B cell (primary cell): ENCODE data around the gene SSUH2. TPM values are rescaled to one million over a fixed set of nuclear protein-coding genes. Genes with fewer than 3 reads are reported as not detected.

ENCODE experiments used
- ATAC-seq: fragments of 200-7000 bp; cut with Tn5 transposase; one replicate; pipeline ENCODE4 v1.10.0; 2021; ENCODE audit warnings: low read depth, mild to moderate bottlenecking, moderate number of reproducible peaks, moderate library complexity
- CTCF ChIA-PET: fragments of 350-600 bp; sonication (Branson Sonifier 250); formaldehyde crosslinking; loops from one replicate; lab custom pipeline; 2021; ENCODE audit warnings: antibody characterized with exemption, inconsistent platforms; lab: Charles Lee
- POLR2A ChIA-PET: fragments of 350-600 bp; sonication (Branson Sonifier 250); formaldehyde crosslinking; loops from one replicate; lab custom pipeline; 2021; ENCODE audit warnings: antibody characterized with exemption; lab: Charles Lee
- DNase-seq: peaks from one replicate; pipeline ENCODE4 v3.0.0; 2013
- H2AFZ ChIP-seq: 2 replicates; pipeline ENCODE4 v1.6.1; 2012; ENCODE audit warnings: mild to moderate bottlenecking, low read depth, low read length; ENCODE audit not compliant: insufficient read depth, poor library complexity, severe bottlenecking
- H3K27ac ChIP-seq, 2 donors: 1 replicate in 1 of 2; 2 replicates in 1 of 2; pipeline ENCODE4 v1.5.1; 2012 to 2013; ENCODE audit warnings: low read length in 2 of 2, mild to moderate bottlenecking in 2 of 2, moderate library complexity in 1 of 2
- H3K27me3 ChIP-seq, 4 experiments: fragments of 200-600 bp in 1 of 4; sonication (generic) in 1 of 4; replicated peaks in 1 of 4; 1 replicate in 2 of 4; 2 replicates in 2 of 4; pipeline versions ENCODE4 v1.6.1 to v1.7.0; 2013 to 2016; ENCODE audit warnings: low read length in 3 of 4, mild to moderate bottlenecking in 2 of 4, mixed read lengths in 1 of 4, moderate library complexity in 1 of 4; ENCODE audit not compliant: insufficient read depth in 4 of 4, control insufficient read depth in 3 of 4; ENCODE audit errors: control extremely low read depth in 1 of 4
- H3K36me3 ChIP-seq, 2 experiments: replicated peaks in 1 of 2; 1 replicate in 1 of 2; 2 replicates in 1 of 2; pipeline versions ENCODE4 v1.6.1 to v1.7.1; 2013; ENCODE audit warnings: low read length in 1 of 2; ENCODE audit not compliant: insufficient read depth in 2 of 2, control insufficient read depth in 1 of 2; ENCODE audit errors: control extremely low read depth in 1 of 2, extremely low read depth in 1 of 2
- H3K4me1 ChIP-seq, 2 donors: fragments of 200-600 bp in 1 of 2; sonication (generic) in 1 of 2; 1 replicate in 1 of 2; 2 replicates in 1 of 2; pipeline versions ENCODE4 v1.5.1 to v1.6.1; 2013 to 2017; ENCODE audit warnings: low read length in 2 of 2; ENCODE audit not compliant: control insufficient read depth in 2 of 2, insufficient read depth in 2 of 2
- H3K4me2 ChIP-seq: replicated peaks from 2 replicates; pipeline ENCODE3; 2012; ENCODE audit warnings: mild to moderate bottlenecking, low read depth, low read length; ENCODE audit not compliant: poor library complexity, severe bottlenecking
- H3K4me3 ChIP-seq, 5 experiments: fragments of 200-600 bp in 1 of 5; sonication (generic) in 1 of 5; 1 replicate in 3 of 5; 2 replicates in 2 of 5; pipeline versions ENCODE4 v1.5.1 to v1.7.0; 2011 to 2016; ENCODE audit warnings: low read length in 4 of 5, mild to moderate bottlenecking in 4 of 5, low read depth in 2 of 5, control low read depth in 1 of 5, moderate library complexity in 1 of 5; ENCODE audit not compliant: insufficient read depth in 1 of 5; ENCODE audit errors: control extremely low read depth in 1 of 5, extremely low read depth in 1 of 5
- H3K79me2 ChIP-seq: fragments of 200-600 bp; sonication (generic); one replicate; pipeline ENCODE4 v1.6.0; 2016; ENCODE audit warnings: low read length; ENCODE audit not compliant: control insufficient read depth, insufficient read depth
- H3K9ac ChIP-seq: fragments of 200-600 bp; sonication (generic); 2 replicates; pipeline ENCODE4 v1.6.1; 2017; ENCODE audit warnings: mild to moderate bottlenecking, low read length, moderate library complexity
- H3K9me3 ChIP-seq, 3 donors: one replicate each; pipeline versions ENCODE4 v1.6.1 to v1.7.1; 2013; ENCODE audit warnings: low read length in 2 of 3; ENCODE audit not compliant: control insufficient read depth in 2 of 3, insufficient read depth in 1 of 3; ENCODE audit errors: control extremely low read depth in 1 of 3
- H4K20me1 ChIP-seq: 2 replicates; pipeline ENCODE4 v1.6.0; 2012; ENCODE audit warnings: mild to moderate bottlenecking, low read length; ENCODE audit not compliant: insufficient read depth, control insufficient read depth, poor library complexity, severe bottlenecking
- H3K27ac Mint-ChIP-seq: one replicate; pipeline ENCODE4 v1.8.0; 2021; ENCODE audit warnings: mixed read lengths
- H3K27me3 Mint-ChIP-seq: one replicate; pipeline ENCODE4 v1.8.0; 2021; ENCODE audit warnings: mixed read lengths
- H3K4me1 Mint-ChIP-seq: one replicate; pipeline ENCODE4 v1.8.0; 2021; ENCODE audit warnings: mixed read lengths
- H3K4me3 Mint-ChIP-seq: one replicate; pipeline ENCODE4 v1.8.0; 2021; ENCODE audit warnings: mixed read lengths
- H3K9me3 Mint-ChIP-seq: one replicate; pipeline ENCODE4 v1.8.0; 2022; ENCODE audit warnings: mixed read lengths; ENCODE audit not compliant: insufficient read depth
- EZH2 ChIP-seq: IDR thresholded peaks from 2 replicates; pipeline ENCODE4 v1.6.1; 2012; ENCODE audit warnings: borderline replicate concordance, low read depth, mild to moderate bottlenecking, moderate library complexity, low read length; ENCODE audit not compliant: insufficient read depth, poor library complexity, severe bottlenecking
- WGBS: methylation state at CpG from one replicate; pipeline ENCODE4 v1.1.5; 2013; ENCODE audit warnings: missing lambda C conversion rate; ENCODE audit not compliant: insufficient coverage; 5-methylcytosine and 5-hydroxymethylcytosine counted together
- intact Hi-C: fragments of 100-400 bp; cut with micrococcal nuclease; formaldehyde crosslinking; loops from one replicate; pipeline ENCODE4 v1.10.0; 2022
- polyA plus RNA-seq: library from polyadenylated mRNA; depleted of rRNA; stranded (reverse); fragments of >200 nt; gene quantifications from 2 replicates; pipeline ENCODE4 v1.2.3, GENCODE V29; 2012
- total RNA-seq, 2 donors: library from RNA; stranded (reverse); fragments of 120-200 nt in 1 of 2; gene quantifications; 1 replicate in 1 of 2; 2 replicates in 1 of 2; pipeline versions ENCODE4 v1.2.3 to v1.2.4, GENCODE V29; 2013 to 2022
- TF ChIP-seq, protein P1 (sequence below): fragments of 200-600 bp; IDR thresholded peaks from one replicate; pipeline ENCODE4 v1.8.0; 2022; ENCODE audit warnings: antibody characterized with exemption, mild to moderate bottlenecking

The SSUH2 gene
- total and polyA plus RNA-seq, 2 donors (not counting 1 experiment from before 2014, with no cell fraction given): not detected

DNA sequence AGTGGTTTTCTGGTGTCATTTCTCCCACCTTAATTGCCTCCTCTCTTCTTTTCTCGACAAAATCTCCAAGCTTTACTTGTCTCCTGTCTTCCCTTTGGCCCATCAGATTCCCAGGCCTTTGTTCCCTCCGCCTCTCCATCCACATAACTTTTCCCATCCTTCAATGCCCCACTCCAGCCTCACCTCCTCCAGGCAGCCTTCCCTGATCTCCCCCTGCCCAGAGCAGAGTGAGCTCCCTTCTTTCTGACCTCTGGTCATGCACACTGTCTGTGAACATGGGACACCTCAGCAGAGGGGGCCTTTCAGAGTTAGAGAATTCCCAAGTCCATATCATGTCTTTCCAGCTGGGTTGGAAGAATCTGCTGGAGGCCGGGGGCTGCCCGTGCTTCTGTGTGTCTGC is 14.6 kb upstream of the SSUH2 start:
- H3K9me3 ChIP-seq: peaks cover 0 to 3% (median 0%) of the 10 kb centered on the region in 3 donors
- H3K36me3 ChIP-seq: no peaks in the 10 kb centered on the region
- ATAC-seq (no peak), DNase-seq (no peak)
- H3K4me3 ChIP-seq: no peak overlapping the region
- H3K79me2 ChIP-seq: no peaks in the 10 kb centered on the region
- peak overlapping the region; percentile 43 for H3K4me2 ChIP-seq
- no peak overlapping the region for H2AFZ ChIP-seq
- no peak overlapping the region for H3K9ac ChIP-seq
- peaks cover 8% of the 10 kb centered on the region for H3K27me3 Mint-ChIP-seq
- ChIA-PET POLR2A (no interaction called here), CTCF (no interaction called here)
- no peaks in the 10 kb centered on the region for H4K20me1 ChIP-seq
- H3K4me3 Mint-ChIP-seq: peak overlapping the region; percentile 32
- no peak for TF ChIP-seq EZH2
- TF ChIP-seq, protein P1, sequence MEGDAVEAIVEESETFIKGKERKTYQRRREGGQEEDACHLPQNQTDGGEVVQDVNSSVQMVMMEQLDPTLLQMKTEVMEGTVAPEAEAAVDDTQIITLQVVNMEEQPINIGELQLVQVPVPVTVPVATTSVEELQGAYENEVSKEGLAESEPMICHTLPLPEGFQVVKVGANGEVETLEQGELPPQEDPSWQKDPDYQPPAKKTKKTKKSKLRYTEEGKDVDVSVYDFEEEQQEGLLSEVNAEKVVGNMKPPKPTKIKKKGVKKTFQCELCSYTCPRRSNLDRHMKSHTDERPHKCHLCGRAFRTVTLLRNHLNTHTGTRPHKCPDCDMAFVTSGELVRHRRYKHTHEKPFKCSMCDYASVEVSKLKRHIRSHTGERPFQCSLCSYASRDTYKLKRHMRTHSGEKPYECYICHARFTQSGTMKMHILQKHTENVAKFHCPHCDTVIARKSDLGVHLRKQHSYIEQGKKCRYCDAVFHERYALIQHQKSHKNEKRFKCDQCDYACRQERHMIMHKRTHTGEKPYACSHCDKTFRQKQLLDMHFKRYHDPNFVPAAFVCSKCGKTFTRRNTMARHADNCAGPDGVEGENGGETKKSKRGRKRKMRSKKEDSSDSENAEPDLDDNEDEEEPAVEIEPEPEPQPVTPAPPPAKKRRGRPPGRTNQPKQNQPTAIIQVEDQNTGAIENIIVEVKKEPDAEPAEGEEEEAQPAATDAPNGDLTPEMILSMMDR: no peak
- H3K27ac Mint-ChIP-seq: peak overlapping the region; percentile 38
- H3K27ac ChIP-seq: peak overlapping the region in 1 of 2 donors; percentile 23
- H3K27me3 ChIP-seq: no peaks in the 10 kb centered on the region
- peaks cover 18 to 27% of the 10 kb centered on the region in 2 donors for H3K4me1 ChIP-seq
- intact Hi-C loops: no loop called here
- peaks cover 2% of the 10 kb centered on the region for H3K9me3 Mint-ChIP-seq
- WGBS: 53% methylated on average over 2 of the region's 4 CpGs
- peaks cover 30% of the 10 kb centered on the region for H3K4me1 Mint-ChIP-seq

DNA sequence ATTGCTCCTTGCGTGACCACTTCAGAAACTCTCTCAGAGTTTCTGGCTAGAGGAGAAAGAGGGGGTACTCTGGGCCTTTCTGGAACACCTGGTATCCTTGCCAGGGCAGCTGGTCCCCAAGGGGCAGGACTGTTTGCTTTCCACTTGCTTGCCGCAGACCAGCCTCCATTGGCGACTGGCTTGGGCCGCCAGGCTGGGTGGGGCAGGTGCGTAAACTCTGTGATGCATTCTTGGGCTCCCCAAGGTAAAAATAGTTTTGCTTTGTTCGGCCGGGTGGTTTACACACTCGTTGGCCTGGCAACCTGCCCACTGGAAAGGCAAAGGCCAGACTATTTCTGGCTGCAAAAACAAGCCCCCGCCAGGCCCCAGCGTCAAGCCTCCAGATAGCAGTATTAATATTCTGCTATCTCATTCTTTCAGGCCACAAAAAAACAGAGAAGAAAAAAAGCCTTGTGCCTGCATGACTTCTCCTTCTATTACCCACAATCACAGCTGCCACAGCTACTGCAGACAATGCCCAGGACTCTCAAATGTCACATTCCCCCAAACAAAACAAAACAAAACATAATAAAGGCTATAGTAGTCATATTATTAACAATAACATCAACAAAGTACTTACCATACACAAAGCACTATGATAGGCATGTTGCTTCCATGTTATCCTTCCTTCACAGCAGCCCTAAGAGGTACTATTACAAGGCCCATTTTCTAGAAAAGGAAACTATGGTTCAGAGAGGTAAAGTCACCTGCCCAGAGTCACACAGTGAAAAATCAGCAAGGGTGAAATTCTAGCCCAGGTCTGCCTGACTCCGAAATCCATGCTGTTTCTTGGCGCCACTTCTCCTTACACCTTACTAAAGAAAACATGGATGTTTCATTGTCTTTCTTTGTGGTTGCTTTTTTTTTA is 14.0 kb upstream of the SSUH2 start:
- 3% methylated on average over 10 of the region's 12 CpGs for WGBS
- H3K79me2 ChIP-seq: no peaks in the 10 kb centered on the region
- ChIA-PET CTCF (no interaction called here), POLR2A (no interaction called here)
- peak; percentile 87 for ATAC-seq
- peak; percentile 67 for DNase-seq
- peaks cover 18 to 27% of the 10 kb centered on the region in 2 donors for H3K4me1 ChIP-seq
- H3K9ac ChIP-seq: peak overlapping the region; percentile 11
- peak overlapping the region; percentile 24 for H3K4me3 Mint-ChIP-seq
- peaks cover 0 to 8% (median 0%) of the 10 kb centered on the region in 3 donors for H3K9me3 ChIP-seq
- peak overlapping the region; percentile 40 to 52 for H3K27ac ChIP-seq
- H3K4me1 Mint-ChIP-seq: peaks cover 29% of the 10 kb centered on the region
- intact Hi-C loops: no loop called here
- TF ChIP-seq, protein P1: no peak
- no peak for TF ChIP-seq EZH2
- H3K27me3 Mint-ChIP-seq: peaks cover 10% of the 10 kb centered on the region
- H3K4me3 ChIP-seq: no peak overlapping the region
- H2AFZ ChIP-seq: peak overlapping the region; percentile 52
- no peaks in the 10 kb centered on the region for H4K20me1 ChIP-seq
- peak overlapping the region; percentile 86 for H3K27ac Mint-ChIP-seq
- no peaks in the 10 kb centered on the region for H3K36me3 ChIP-seq
- H3K27me3 ChIP-seq: peaks cover 0 to 3% (median 0%) of the 10 kb centered on the region in 4 experiments
- peak overlapping the region; percentile 43 for H3K4me2 ChIP-seq
- peaks cover 4% of the 10 kb centered on the region for H3K9me3 Mint-ChIP-seq
